ENCODE data around the gene CYP17A1.

CYP17A1 gene

GRCh38 chr10:102837230-102837721, at the start of gene CYP17A1:
TSS of gene CYP17A1 (minus strand) at chr10:102837413. CDS start at chr10:102837361, 52 bp downstream.
- no peak for DNase-seq (ENCODE audit: low spot score)
- ChIA-PET POLR2A (ENCODE audit: low non-redundant PET) (no interaction called here), CTCF (interaction anchor here (0.6 to 3.4 kb wide), 4 partner anchors 64 to 1344 kb away, joined by 3 to 43 read pairs (median 4); partner anchors contain the start of gene CNNM2)
- TF ChIP-seq CTCF (conservative IDR thresholded peaks at IDR 0.05; ENCODE audit: low read depth), result no peak
- no peak within 1 kb of the TSS for H3K27ac ChIP-seq

- H3K27ac ChIP-seq, result no peak overlapping the region
- TF ChIP-seq CTCF (conservative IDR thresholded peaks at IDR 0.05; ENCODE audit: low read depth), result no peak
- ChIA-PET CTCF (interaction anchor here (0.7 kb wide), 1 partner anchor 65 kb away, joined by 3 read pairs; no protein-coding TSS in a partner anchor), POLR2A (ENCODE audit: low non-redundant PET) (no interaction called here)
- DNase-seq (ENCODE audit: low spot score), result no peak
These were observed 43.0 kb upstream of the CYP17A1 start for GRCh38 chr10:102880256-102880655.

GRCh38 chr10:102878629-102879028, 41.4 kb upstream of the CYP17A1 start:
- ChIA-PET POLR2A (ENCODE audit: low non-redundant PET) (no interaction called here), CTCF (no interaction called here)
- H3K27ac ChIP-seq, result no peak overlapping the region
- DNase-seq (ENCODE audit: low spot score), result no peak
- TF ChIP-seq CTCF (conservative IDR thresholded peaks at IDR 0.05; ENCODE audit: low read depth), result no peak

- POLR2A ChIA-PET (ENCODE audit: low non-redundant PET), result no interaction called here
These were observed 39.5 kb upstream of the CYP17A1 start for GRCh38 chr10:102876747-102877153.

GRCh38 chr10:102872163-102872562, 35.0 kb upstream of the CYP17A1 start:
- no peak for TF ChIP-seq CTCF (conservative IDR thresholded peaks at IDR 0.05; ENCODE audit: low read depth)
- CTCF ChIA-PET, result interaction anchor here (0.5 kb wide), 1 partner anchor 26 kb away, joined by 3 read pairs; no protein-coding TSS in a partner anchor
- H3K27ac ChIP-seq, result no peak overlapping the region
- POLR2A ChIA-PET (ENCODE audit: low non-redundant PET), result no interaction called here
- DNase-seq (ENCODE audit: low spot score), result no peak

More at GRCh38 chr10:102876747-102877153, 39.5 kb upstream of the CYP17A1 start:
- no peak overlapping the region for H3K27ac ChIP-seq
- no peak for DNase-seq (ENCODE audit: low spot score)
- CTCF ChIA-PET, result interaction anchor here (0.9 to 1.4 kb wide), 3 partner anchors 21 to 42 kb away, joined by 3 to 4 read pairs (median 3); no protein-coding TSS in a partner anchor
- no peak for TF ChIP-seq CTCF (conservative IDR thresholded peaks at IDR 0.05; ENCODE audit: low read depth)

GRCh38 chr10:102870221-102870620, 33.0 kb upstream of the CYP17A1 start:
- H3K27ac ChIP-seq, result no peak overlapping the region
- ChIA-PET POLR2A (ENCODE audit: low non-redundant PET) (no interaction called here), CTCF (no interaction called here)
- no peak for TF ChIP-seq CTCF (conservative IDR thresholded peaks at IDR 0.05; ENCODE audit: low read depth)
- DNase-seq (ENCODE audit: low spot score), result no peak
